GM12875 (cell line): ENCODE results near the gene CCNA1.

ENCODE experiments used
- H3K4me3 ChIP-seq: one replicate; pipeline ENCODE4 v1.5.1; 2011; ENCODE audit warnings: low read depth, low read length, control low read depth
- TF ChIP-seq, protein P1 (sequence below): IDR thresholded peaks from 2 replicates; pipeline ENCODE4 v1.5.1; 2011; ENCODE audit warnings: low read depth, mild to moderate bottlenecking, control low read depth, inconsistent platforms, low read length, moderate library complexity, borderline replicate concordance; ENCODE audit not compliant: insufficient read depth

The CCNA1 gene

DNA sequence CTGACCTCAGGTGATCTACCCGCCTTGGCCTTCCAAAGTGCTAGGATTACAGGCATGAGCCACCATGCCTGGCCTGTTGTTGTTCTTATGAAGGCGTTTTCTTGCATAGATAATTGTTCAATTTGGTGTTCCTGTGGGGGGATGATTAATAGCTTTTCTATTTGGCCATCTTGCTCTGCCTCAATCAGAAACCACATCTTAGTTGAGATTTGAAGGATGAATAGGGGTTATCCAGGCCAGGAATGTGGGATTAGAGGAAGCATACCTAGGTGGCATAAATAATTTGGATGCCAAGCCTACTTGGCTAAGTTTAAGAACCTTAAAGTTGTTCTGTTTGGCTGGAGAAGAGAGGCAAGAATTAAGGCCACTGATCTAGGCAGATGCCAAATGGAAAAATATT, 44.4 kb downstream of the CCNA1 start:
- H3K4me3 ChIP-seq, result no peak overlapping the region
- TF ChIP-seq, protein P1, sequence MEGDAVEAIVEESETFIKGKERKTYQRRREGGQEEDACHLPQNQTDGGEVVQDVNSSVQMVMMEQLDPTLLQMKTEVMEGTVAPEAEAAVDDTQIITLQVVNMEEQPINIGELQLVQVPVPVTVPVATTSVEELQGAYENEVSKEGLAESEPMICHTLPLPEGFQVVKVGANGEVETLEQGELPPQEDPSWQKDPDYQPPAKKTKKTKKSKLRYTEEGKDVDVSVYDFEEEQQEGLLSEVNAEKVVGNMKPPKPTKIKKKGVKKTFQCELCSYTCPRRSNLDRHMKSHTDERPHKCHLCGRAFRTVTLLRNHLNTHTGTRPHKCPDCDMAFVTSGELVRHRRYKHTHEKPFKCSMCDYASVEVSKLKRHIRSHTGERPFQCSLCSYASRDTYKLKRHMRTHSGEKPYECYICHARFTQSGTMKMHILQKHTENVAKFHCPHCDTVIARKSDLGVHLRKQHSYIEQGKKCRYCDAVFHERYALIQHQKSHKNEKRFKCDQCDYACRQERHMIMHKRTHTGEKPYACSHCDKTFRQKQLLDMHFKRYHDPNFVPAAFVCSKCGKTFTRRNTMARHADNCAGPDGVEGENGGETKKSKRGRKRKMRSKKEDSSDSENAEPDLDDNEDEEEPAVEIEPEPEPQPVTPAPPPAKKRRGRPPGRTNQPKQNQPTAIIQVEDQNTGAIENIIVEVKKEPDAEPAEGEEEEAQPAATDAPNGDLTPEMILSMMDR, result no peak

DNA sequence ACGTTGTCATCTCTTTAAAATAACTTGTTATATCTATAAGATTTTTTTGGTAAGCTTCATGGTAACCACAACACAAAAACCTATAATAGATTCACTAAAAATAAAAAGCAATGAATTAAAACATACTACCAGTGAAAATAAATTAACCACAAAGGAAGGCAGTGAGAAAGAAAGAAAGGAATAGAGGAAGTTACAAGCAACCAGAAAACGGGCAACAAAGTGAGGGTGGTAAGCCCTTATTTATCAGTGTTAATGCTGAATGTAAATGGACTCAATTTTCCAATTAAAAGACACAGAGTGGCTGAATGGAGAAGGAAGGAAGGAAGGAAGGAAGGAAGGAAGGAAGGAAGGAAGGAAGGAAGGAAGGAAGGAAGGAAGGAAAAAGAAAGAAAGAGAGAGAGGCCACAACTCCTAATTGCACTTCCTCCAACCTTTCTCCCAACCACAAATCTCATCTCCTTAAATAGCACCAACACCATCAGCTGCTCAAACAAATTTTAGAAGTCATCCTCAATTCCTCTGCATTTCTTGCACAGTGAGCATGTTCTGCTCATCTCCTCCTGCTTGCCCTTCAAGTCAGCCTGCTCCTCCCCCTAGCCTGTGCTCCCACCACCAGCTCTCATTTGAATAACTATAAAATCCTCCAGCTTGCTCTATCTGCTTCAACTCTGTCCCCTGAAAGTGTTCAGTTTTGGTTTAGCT, 48.6 kb downstream of the CCNA1 start:
- no peak overlapping the region for H3K4me3 ChIP-seq
- TF ChIP-seq, protein P1, result no peak

DNA sequence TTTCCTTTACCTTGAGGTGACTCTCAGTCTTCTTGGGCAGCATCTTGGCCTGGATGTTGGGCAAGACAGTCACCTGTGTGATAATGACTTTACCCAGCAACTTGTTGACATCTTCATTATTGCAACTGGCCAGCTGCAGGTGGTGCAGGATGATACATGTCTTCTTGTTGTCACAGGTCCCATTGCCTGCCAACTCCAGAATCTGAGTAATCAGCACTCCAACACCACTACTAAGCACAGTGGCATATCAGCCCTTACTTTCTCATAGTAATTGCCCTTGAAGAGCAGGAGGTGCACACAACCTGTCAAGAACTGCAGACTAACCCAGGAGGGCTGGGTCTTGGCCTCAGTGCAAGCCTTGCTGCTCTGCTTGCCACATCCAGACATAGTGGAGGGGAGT, 57.8 kb downstream of the CCNA1 start:
- TF ChIP-seq, protein P1, result no peak
- no peak overlapping the region for H3K4me3 ChIP-seq
